HG03064 (cell line): ENCODE data around the gene STAG1.
"Not testable (repeated sequence)": the region's sequence is repeated elsewhere in the genome, so short reads cannot be mapped to it uniquely, and the experiment has no call there.

Source experiments
- ATAC-seq: cut with Tn5 transposase; IDR thresholded peaks from one replicate; pipeline ENCODE4 v1.9.1; 2021; ENCODE audit warnings: low read depth; ENCODE audit not compliant: unreplicated experiment

The STAG1 gene

GRCh38 chr3:136752172-136752421 lies at the start of gene STAG1:
TSS of gene STAG1 (minus strand) at chr3:136752378. CDS start at chr3:136630898, 121,480 bp downstream.
- no peak for ATAC-seq

- ATAC-seq, result not testable (repeated sequence)
These were observed 49.0 kb upstream of the STAG1 start for GRCh38 chr3:136801146-136801545.

- ATAC-seq, result no peak
These were observed 40.6 kb upstream of the STAG1 start for GRCh38 chr3:136792556-136793330.

GRCh38 chr3:136790786-136791185 lies 38.6 kb upstream of the STAG1 start:
- no peak for ATAC-seq

DNA sequence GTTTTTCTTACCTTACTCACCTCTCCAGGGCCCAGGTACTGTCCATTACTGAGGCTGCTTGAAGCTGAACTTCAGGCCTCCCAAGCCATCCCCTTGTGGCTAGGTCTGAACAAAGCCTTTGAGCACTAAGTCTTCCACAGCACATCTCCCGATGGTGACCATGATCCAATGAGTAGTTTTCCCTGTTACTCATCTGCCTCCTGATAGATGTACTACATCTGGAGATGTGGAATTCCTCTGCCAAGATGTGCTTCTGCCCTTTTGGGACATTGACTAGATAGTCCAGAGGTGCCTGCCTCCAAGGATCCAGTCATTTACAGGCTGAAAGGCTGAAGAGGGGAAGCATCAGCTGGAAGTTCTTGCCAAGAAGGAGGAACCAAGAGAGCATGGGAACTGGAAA lies 37.8 kb upstream of the STAG1 start:
- no peak for ATAC-seq

GRCh38 chr3:136788154-136788553 lies 36.0 kb upstream of the STAG1 start:
- ATAC-seq, result no peak

GRCh38 chr3:136787349-136787748 lies 35.2 kb upstream of the STAG1 start:
- peak; percentile 70 for ATAC-seq

GRCh38 chr3:136783708-136784191 lies 31.6 kb upstream of the STAG1 start:
- no peak for ATAC-seq

DNA sequence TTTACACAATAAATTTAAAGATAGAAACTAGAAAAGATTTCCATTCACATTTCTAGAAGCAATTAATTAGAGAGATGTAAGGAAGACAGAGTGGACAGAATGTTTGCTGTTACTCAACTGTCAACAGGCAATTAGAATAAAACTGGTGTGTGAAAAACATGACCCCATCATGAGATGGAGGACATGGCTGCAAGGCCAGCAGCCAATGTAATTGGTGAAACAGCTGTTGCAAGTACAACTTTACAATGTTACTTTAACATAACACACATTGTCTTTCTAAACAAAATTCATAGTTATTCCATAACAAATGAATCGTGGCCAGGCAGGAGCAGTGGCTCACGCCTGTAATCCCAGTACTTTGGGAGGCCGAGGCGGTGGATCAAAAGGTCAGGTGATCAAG lies 28.6 kb upstream of the STAG1 start:
- no peak for ATAC-seq

GRCh38 chr3:136778865-136779264 lies 26.7 kb upstream of the STAG1 start:
- no peak for ATAC-seq

DNA sequence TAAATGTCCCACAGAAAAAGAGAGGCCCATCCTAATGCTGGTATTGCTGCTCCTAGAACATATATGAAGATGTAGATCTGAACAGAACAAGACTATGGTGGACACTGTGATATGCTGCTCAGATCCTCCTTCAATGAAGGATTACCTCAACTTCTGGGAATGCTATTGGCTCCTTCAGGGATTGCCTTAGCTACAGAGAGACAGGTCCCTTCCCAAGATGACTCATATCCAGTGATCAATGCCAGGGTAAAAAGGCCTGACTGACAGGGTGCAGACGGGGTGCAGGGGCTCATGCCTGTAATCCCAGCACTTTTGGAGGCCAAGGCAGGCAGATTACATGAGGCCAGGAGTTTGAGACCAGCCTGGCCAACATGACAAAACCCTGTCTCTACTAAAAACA lies 20.5 kb upstream of the STAG1 start:
- no peak for ATAC-seq

DNA sequence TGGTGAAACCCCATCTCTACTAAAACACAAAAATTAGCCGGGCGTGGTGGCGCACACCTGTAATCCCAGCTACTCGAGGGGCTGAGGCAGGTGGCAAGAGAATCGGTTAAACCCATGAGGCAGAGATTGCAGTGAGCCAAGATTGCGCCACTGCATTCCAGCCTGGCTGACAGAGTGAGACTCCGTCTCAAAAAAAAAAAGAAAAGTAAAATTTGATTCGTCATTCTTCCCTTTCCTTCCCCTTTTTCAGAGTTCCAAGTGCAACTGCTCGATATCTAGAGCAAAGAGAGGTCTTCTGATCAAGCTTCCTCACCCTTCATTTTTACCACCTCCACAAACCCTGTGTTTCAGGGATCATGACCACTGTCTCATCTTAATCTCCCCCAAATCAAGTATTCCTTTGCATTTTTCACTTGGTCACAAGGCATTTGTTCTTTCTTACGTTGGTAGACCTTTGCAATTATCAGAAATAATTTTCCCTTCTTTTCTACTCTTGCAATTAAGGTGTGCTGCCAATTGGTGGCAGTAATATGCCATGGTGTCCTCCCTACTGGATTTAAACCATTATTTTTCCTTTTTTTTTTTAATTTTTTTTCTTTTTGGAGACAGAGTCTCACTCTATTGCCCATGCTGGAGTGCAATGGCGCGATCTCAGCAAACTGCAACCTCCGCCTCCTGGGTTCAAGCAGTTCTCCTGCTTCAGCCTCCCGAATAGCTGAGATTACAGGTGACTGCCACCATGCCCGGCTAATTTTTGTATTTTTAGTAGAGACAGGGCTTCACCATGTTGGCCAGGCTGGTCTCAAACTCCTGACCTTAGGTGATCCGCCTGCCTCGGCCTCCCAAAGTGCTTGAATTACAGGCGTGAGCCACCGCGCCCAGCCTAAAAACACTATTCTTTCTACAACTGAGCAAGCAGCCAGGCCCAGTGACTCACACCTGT lies 6.3 kb upstream of the STAG1 start:
- ATAC-seq, result not testable (repeated sequence)

DNA sequence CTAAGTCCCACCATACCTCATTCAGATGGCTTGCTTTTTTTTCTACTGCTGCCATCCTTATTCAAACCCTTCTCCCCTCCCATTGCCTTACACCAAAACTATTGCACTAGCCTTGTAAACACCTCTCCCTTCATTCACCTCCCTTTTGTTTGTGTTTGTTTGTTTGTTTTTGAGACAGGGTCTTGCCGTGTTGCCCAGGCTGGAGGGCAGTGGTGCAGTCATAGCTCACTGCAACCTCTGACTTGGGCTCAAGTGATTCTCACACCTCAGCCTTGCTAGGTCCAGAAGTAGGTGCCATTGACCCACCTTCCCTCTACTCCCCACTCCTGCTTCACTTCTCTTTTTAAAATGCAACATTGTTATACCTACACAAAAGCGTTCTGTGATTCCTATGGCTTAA lies 3.0 kb upstream of the STAG1 start:
- ATAC-seq, result no peak

DNA sequence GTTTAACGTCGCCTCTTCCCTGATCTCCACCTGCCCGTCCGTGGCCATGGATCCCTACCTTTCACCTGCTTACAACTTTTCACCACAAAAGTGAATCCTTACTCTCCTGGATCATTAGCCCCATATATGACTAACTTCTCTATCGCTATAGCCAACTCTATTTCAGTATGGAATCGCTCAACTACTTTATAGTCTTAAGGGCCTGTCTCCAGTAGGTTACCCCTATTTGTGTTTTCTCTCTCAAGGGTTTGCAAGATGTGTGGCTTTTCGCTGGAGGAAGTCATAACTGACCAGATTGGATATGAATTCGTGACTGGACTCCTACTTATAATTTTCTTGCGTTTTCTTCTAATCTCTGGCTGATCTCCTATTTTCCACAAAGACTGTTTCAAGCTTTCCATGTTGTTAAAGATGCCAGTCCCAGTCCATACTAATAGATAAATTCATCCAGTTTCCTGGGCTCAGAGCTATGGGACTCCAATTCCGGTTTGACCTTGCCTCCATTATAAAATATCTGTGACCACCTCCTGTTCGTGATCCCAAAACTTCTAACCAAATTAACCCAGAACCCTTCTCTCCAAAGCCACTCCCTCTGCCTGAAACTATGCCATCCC lies 1.3 kb upstream of the STAG1 start:
- ATAC-seq, result no peak

DNA sequence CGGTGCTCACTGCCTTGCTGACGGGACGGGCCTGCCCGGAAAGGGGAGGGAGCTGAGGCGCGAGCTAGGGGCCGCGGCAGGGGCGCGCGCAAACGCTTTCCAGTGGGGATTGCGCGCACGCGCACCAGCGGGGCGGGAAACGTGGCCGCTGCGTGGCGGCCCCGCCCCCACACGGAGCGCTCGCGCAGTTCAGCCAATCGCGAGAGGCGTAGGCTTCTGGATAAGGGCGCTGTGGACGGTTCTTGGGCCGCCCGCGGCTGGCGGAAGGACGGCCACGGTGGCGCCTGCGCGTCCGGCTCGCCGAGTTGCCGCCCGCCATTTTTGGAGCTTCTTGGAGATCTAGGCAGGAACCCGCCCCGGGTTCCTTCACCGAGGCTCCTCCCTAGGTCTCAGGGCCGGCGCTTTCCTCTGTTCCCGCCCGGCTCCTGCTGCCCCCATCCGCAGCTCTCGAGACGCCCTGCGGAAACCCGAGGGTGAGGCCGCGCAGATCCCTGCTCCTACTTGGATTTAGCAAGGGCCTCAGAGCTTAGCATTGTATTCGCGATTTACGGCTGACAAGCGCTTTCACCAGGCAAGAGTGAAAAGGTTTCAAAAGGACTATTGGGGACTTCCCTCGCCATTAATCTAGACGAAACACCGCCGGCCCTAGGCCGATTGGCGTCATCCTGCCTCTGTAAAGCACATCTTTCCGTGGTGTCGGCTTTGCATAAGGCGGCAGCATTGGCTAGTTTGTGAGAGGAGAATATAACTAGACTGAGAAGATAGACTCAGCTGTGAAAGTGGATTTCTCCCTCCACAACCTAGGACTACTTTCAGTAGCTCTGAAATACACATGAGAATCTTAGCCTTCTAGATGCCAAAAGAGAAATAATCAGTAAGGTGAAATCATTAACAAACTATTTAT lies 496 bp upstream of the STAG1 start:
- ATAC-seq, result peak; percentile 85

DNA sequence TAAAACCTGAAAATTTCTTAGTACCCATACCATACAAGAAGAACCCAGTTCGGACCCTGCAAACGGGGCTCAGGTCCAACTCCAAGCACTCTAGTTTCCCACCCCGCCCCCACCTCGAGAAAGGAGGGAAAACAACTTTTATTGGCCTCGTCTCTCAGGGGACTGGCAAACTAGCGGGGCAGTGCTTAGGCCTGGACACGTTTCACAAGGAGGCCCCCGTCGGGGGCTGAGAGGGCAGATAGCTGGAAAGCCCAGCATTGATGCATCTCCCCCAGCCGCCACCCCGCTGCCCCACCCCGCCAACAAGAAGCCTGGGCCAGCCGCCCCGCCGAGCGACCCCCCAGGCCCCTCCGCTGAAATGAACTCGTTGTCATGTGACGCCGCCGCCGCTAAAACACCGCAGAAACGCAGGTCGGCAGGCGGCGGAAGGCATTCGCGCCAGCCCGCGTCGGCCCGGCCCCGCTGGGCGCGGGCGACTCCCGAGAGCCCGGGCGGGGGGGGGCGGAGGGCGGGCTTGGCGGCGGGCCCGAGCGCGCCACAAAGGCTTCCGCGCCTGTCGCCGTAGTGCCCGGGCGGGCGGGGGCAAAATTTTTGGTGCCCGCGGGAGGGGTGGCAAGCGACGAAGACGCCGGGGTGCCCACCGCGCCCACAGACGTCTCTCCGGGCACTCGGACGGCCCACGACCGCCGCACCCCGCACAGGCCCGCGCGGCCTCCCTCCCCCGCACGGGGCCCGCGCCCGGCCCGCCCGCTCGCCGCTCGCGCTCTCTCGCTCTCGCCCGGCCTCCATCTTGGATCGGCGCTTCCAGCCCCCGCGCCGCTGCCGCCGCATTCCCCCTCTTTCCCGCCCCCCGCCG lies 634 bp downstream of the STAG1 start:
- ATAC-seq, result peak; percentile 17

DNA sequence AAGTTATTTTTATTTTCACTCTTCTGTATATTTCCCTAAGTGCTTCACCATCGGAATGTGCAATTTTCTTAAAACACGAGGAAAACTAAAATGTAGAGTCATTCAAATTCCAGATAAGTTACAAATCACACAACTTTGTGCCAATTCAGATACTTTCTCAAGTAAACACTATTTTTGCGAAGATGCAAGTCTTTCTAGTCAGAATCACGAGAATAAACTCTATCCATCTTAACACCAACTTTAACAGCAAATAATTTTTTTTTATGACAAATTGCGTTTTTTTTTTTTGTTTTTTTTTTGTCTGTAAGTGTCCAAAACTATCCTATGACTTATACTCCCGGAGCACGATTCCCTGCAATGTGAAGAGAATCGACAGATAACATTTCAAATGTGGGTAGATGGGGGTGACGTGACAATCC lies 1.3 kb downstream of the STAG1 start:
- no peak for ATAC-seq

- no peak for ATAC-seq
These were observed 1.8 kb downstream of the STAG1 start for GRCh38 chr3:136750209-136750896.

- not testable (repeated sequence) for ATAC-seq
These were observed 2.6 kb downstream of the STAG1 start for GRCh38 chr3:136749602-136750001.
